GM12878 (cell line): Measurements from ENCODE around the gene DKKL1. TPM values are rescaled to one million over a fixed set of nuclear protein-coding genes. Genes with fewer than 3 reads are reported as not detected.
A peak's percentile ranks its signal among the peaks of the same experiment; 100 is the strongest.

Source experiments
- ATAC-seq: fragments of 200-7000 bp; cut with Tn5 transposase; 3 replicates; pipeline ENCODE4 v1.9.1; 2020; ENCODE audit warnings: mild to moderate bottlenecking, moderate library complexity
- BruUV-seq: library from RNA; stranded (reverse); fragments of 400-500 nt; replicated peaks from 2 replicates; lab custom pipeline; 2021; lab: Mats Ljungman, UMichigan
- CTCF ChIA-PET: fragments of 300-600 bp; sonication (Branson Sonifier 250); formaldehyde crosslinking; extraction: SDS; loops from one replicate; lab custom pipeline; 2021; ENCODE audit warnings: inconsistent platforms; lab: Yijun Ruan, JAX
- POLR2A ChIA-PET: fragments of 350-600 bp; formaldehyde crosslinking; extraction: SDS; loops from one replicate; lab custom pipeline; 2021; ENCODE audit warnings: inconsistent platforms; lab: Charles Lee
- RAD21 ChIA-PET: fragments of 300-600 bp; sonication (Branson Sonifier 250); formaldehyde crosslinking; loops from one replicate; lab custom pipeline; 2023; ENCODE audit warnings: antibody characterized with exemption; ENCODE audit not compliant: unreplicated experiment; lab: Charles Lee
- SMC1A ChIA-PET: fragments of 300-600 bp; sonication (Branson Sonifier 250); formaldehyde crosslinking; loops from one replicate; lab custom pipeline; 2023; ENCODE audit not compliant: unreplicated experiment, uncharacterized antibody; lab: Charles Lee
- DNase-seq: peaks from one replicate; pipeline ENCODE4 v3.0.0-alpha.2; 2011; ENCODE audit warnings: low read depth, low spot score
- FAIRE-seq: peaks from 3 replicates; lab custom pipeline; 2011; peaks lifted over from hg19 to GRCh38; lab: Jason Lieb, UNC
- H2AFZ ChIP-seq: 2 replicates; pipeline ENCODE4 v1.6.0; 2011; ENCODE audit warnings: low read depth, low read length, control low read depth; ENCODE audit not compliant: control insufficient read depth
- H3K27ac ChIP-seq: 2 replicates; pipeline ENCODE4 v1.5.1; 2011; ENCODE audit warnings: control low read depth; ENCODE audit not compliant: control insufficient read depth, insufficient read depth
- H3K27me3 ChIP-seq, 2 experiments: replicated peaks in 1 of 2; 2 replicates each; pipeline versions ENCODE4 v1.6.0 to v1.6.1; 2011; ENCODE audit warnings: low read length in 1 of 2; ENCODE audit not compliant: control insufficient read depth in 2 of 2, insufficient read depth in 2 of 2
- H3K36me3 ChIP-seq, 2 experiments: 2 replicates each; pipeline ENCODE4 v1.5.1; 2011; ENCODE audit warnings: low read length in 1 of 2; ENCODE audit not compliant: control insufficient read depth in 2 of 2, insufficient read depth in 2 of 2
- H3K4me1 ChIP-seq: 2 replicates; pipeline ENCODE4 v1.6.1; 2011; ENCODE audit warnings: mild to moderate bottlenecking, low read length, moderate library complexity, mixed read lengths; ENCODE audit not compliant: control insufficient read depth, insufficient read depth
- H3K4me2 ChIP-seq: 2 replicates; pipeline ENCODE4 v1.6.0; 2011; ENCODE audit warnings: control low read depth; ENCODE audit not compliant: control insufficient read depth, insufficient read depth
- H3K4me3 ChIP-seq: fragments of 200-600 bp; sonication (generic); 2 replicates; pipeline ENCODE4 v1.5.1; 2016
- H3K79me2 ChIP-seq: 2 replicates; pipeline ENCODE4 v1.6.0; 2011; ENCODE audit warnings: low read length; ENCODE audit not compliant: control insufficient read depth, insufficient read depth
- H3K9ac ChIP-seq: 2 replicates; pipeline ENCODE4 v1.8.0; 2011; ENCODE audit warnings: low read length, control low read depth, mixed read lengths; ENCODE audit not compliant: control insufficient read depth, insufficient read depth
- H3K9me3 ChIP-seq: replicated peaks from 3 replicates; pipeline ENCODE4 v1.5.1; 2011; ENCODE audit warnings: mild to moderate bottlenecking, low read length; ENCODE audit not compliant: control insufficient read depth, insufficient read depth
- H4K20me1 ChIP-seq: 2 replicates; pipeline ENCODE4 v1.6.0; 2011; ENCODE audit not compliant: control insufficient read depth, insufficient read depth
- CBX3 ChIP-seq: fragments of 200-600 bp; sonication (generic); IDR thresholded peaks from 2 replicates; pipeline ENCODE4 v1.6.1; 2016; ENCODE audit warnings: low read depth, borderline replicate concordance
- EED ChIP-seq: sonication (generic); IDR thresholded peaks from 2 replicates; pipeline ENCODE4 v1.6.1; 2016; ENCODE audit warnings: antibody characterized with exemption, low read depth
- ESRRA ChIP-seq: IDR thresholded peaks from 2 replicates; pipeline ENCODE4 v1.6.1; 2012; ENCODE audit warnings: mild to moderate bottlenecking, low read length, improper control_type of control experiment
- FOXK2 ChIP-seq: fragments of 450-650 bp; IDR thresholded peaks from 2 replicates; pipeline ENCODE4 v1.6.1; 2017; ENCODE audit warnings: mild to moderate bottlenecking, moderate library complexity
- IKZF1 ChIP-seq: fragments of 450-650 bp; conservative IDR thresholded peaks from 2 replicates; pipeline ENCODE4 v1.6.1; 2017; ENCODE audit warnings: antibody characterized with exemption, mild to moderate bottlenecking
- MYC ChIP-seq: IDR thresholded peaks from 2 replicates; pipeline ENCODE4 v1.6.1; 2011; ENCODE audit warnings: mild to moderate bottlenecking, low read length, moderate library complexity, inconsistent platforms; ENCODE audit not compliant: insufficient read depth, insufficient replicate concordance, insufficient read length, severe bottlenecking
- POLR2AphosphoS2 ChIP-seq: IDR thresholded peaks from 2 replicates; pipeline ENCODE4 v1.6.1; 2011; ENCODE audit warnings: low read depth, mild to moderate bottlenecking, low read length, improper control_type of control experiment, moderate library complexity
- SP1 ChIP-seq: IDR thresholded peaks from one replicate; pipeline ENCODE4 v1.6.1; 2011; ENCODE audit warnings: low read depth, low read length
- SPI1 ChIP-seq: IDR thresholded peaks from 2 replicates; pipeline ENCODE4 v1.6.1; 2011; ENCODE audit warnings: low read depth, mild to moderate bottlenecking, low read length, moderate library complexity, borderline replicate concordance; ENCODE audit not compliant: insufficient read depth
- STAT1 ChIP-seq: fragments of 450-650 bp; conservative IDR thresholded peaks from 2 replicates; pipeline ENCODE4 v1.6.1; 2014; ENCODE audit warnings: antibody characterized with exemption, mild to moderate bottlenecking
- STAT3 ChIP-seq: IDR thresholded peaks from 2 replicates; pipeline ENCODE4 v1.6.1; 2011; ENCODE audit warnings: low read depth, low read length, improper control_type of control experiment
- TARDBP ChIP-seq: IDR thresholded peaks from 2 replicates; pipeline ENCODE4 v1.6.1; 2016; ENCODE audit warnings: borderline replicate concordance
- WRNIP1 ChIP-seq: IDR thresholded peaks from 2 replicates; pipeline ENCODE4 v1.6.1; 2011; ENCODE audit warnings: low read depth, low read length, improper control_type of control experiment, borderline replicate concordance
- ZNF217 ChIP-seq: fragments of 450-650 bp; IDR thresholded peaks from 2 replicates; pipeline ENCODE4 v1.6.1; 2017; ENCODE audit warnings: antibody characterized with exemption, mild to moderate bottlenecking
- WGBS: methylation state at CpG from one replicate; pipeline ENCODE4 v1.1.6; 2016; ENCODE audit warnings: low lambda C conversion rate; ENCODE audit not compliant: insufficient replicate concordance, insufficient coverage; ENCODE audit errors: missing lambda C conversion rate; 5-methylcytosine and 5-hydroxymethylcytosine counted together
- in situ Hi-C: fragments of 300-500 bp; cut with MboI; formaldehyde crosslinking; loops from 9 replicates; pipeline ENCODE4 v1.14.3; 2018; ENCODE audit warnings: mixed read lengths
- intact Hi-C: fragments of 100-400 bp; cut with micrococcal nuclease; formaldehyde crosslinking; loops from one replicate; pipeline ENCODE4 v1.14.2; 2022; ENCODE audit not compliant: unreplicated experiment
- polyA plus RNA-seq, 11 experiments: library from polyadenylated mRNA; depleted of rRNA in 4 of 11; unstranded in 6 of 11; stranded (reverse) in 5 of 11; fragments of >200 nt; fragmentation: Nextera tagmentation in 4 of 11; fragmentation: Illumina TruSeq in 1 of 11; extraction: Ambion mirVana in 4 of 11; extraction: Trizol in 1 of 11; gene quantifications; 1 replicate in 1 of 11; 2 replicates in 10 of 11; pipeline versions ENCODE4 v1.2.1 to v1.2.3, GENCODE V29; 2011 to 2016; ENCODE audit warnings: inconsistent platforms in 2 of 11, missing spikeins in 2 of 11, low read depth in 1 of 11
- total RNA-seq, 4 experiments: library from RNA; depleted of rRNA in 3 of 4; stranded (reverse); fragments of >200 nt in 3 of 4; fragmentation: Illumina TruSeq in 1 of 4; extraction: Trizol in 1 of 4; gene quantifications; 2 replicates each; pipeline versions ENCODE4 v1.2.1 to v1.2.3, GENCODE V29; 2013 to 2021
- TF ChIP-seq, protein P1 (sequence below), 3 experiments: IDR thresholded peaks in 2 of 3; conservative IDR thresholded peaks in 1 of 3; 2 replicates each; pipeline ENCODE4 v1.5.1; 2011; ENCODE audit warnings: low read depth in 3 of 3, low read length in 3 of 3, mild to moderate bottlenecking in 3 of 3, control low read depth in 2 of 3, moderate library complexity in 2 of 3, inconsistent platforms in 1 of 3, mixed read lengths in 1 of 3; ENCODE audit not compliant: control insufficient read depth in 2 of 3, insufficient read depth in 1 of 3; ENCODE audit errors: extremely low read depth in 1 of 3

Gene DKKL1
- total and polyA plus RNA-seq, 10 of the 15 experiments (the other 5 are each of a cell fraction or from before 2014, with no cell fraction given) = not detected

DNA sequence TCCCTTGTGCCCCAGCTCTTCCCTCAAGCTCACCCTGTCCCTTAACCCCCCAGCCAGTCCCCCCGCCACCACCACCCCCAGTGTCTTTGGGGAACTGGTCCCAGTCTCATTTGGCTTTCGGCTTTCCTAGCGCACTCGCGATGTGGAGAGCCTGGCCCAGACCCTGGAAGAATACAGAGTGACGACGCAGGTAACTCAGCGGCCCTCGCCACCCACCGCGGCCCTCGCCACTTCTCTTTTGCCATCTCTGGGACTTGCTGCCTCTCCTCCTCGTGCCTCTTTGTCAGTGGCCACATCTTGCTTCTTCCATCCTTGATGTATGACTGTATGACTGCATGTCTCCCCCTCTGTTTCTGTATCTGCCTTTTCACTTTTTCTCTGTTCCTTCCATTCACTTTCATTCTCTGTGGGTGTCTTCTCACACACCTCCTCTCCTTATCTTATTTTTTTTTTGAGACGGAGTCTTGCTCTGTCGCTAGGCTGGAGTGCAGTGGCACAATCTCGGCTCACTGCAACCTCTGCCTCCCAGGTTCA lies 43.9 kb downstream of the DKKL1 start:
- H3K36me3 ChIP-seq = no peaks in the 10 kb centered on the region
- CTCF ChIA-PET = interaction anchor here (2.6 kb wide), 1 partner anchor 16 kb away, joined by 11 read pairs; no protein-coding TSS in a partner anchor
- no peaks in the 10 kb centered on the region for H3K79me2 ChIP-seq
- no peak overlapping the region for H3K4me2 ChIP-seq
- FAIRE-seq (no peak), ATAC-seq (no peak), DNase-seq (no peak)
- H3K4me3 ChIP-seq = no peak overlapping the region
- no peaks in the 10 kb centered on the region for H3K27me3 ChIP-seq
- RAD21 ChIA-PET = no interaction called here
- intact Hi-C loops = no loop called here
- TF ChIP-seq ZNF217 (no peak), ESRRA (no peak), MYC (no peak), WRNIP1 (no peak)
- peaks cover 21% of the 10 kb centered on the region for H3K4me1 ChIP-seq
- no peak overlapping the region for H3K9ac ChIP-seq
- 87% methylated on average over 14 of the region's 16 CpGs for WGBS
- H3K9me3 ChIP-seq = no peaks in the 10 kb centered on the region
- in situ Hi-C loops = no loop called here
- no TSS peak for BruUV-seq
- H2AFZ ChIP-seq = no peak overlapping the region
- no peaks in the 10 kb centered on the region for H4K20me1 ChIP-seq
- no peak overlapping the region for H3K27ac ChIP-seq
- SMC1A ChIA-PET = no interaction called here
- POLR2A ChIA-PET = no interaction called here

- POLR2A ChIA-PET = interaction anchor here (0.6 to 1.5 kb wide), 4 partner anchors 8 to 44 kb away, joined by 3 to 6 read pairs (median 4); partner anchors contain the start of genes ALDH16A1 and PIH1D1
- no peaks in the 10 kb centered on the region for H3K79me2 ChIP-seq
- BruUV-seq = no TSS peak
- ATAC-seq = peak; percentile 27
- intact Hi-C loops = no loop called here
- no peaks in the 10 kb centered on the region for H4K20me1 ChIP-seq
- no peak for DNase-seq
- H3K9me3 ChIP-seq = no peaks in the 10 kb centered on the region
- peaks cover 17% of the 10 kb centered on the region for H3K4me1 ChIP-seq
- CTCF ChIA-PET = interaction anchor here (0.6 to 2.3 kb wide), 11 partner anchors 10 to 108 kb away, joined by 3 to 10 read pairs (median 4); no protein-coding TSS in a partner anchor
- H3K27me3 ChIP-seq = no peaks in the 10 kb centered on the region
- WGBS = 53% methylated on average over 8 of the region's 8 CpGs
- FAIRE-seq = no peak
- peak overlapping the region; percentile 56 for H3K4me2 ChIP-seq
- H3K36me3 ChIP-seq = no peaks in the 10 kb centered on the region
- SMC1A ChIA-PET = interaction anchor here (1.0 kb wide), 1 partner anchor 10 kb away, joined by 4 read pairs; no protein-coding TSS in a partner anchor
- in situ Hi-C loops = no loop called here
- H3K4me3 ChIP-seq = no peak overlapping the region
- RAD21 ChIA-PET = interaction anchor here (1.0 to 1.4 kb wide), 4 partner anchors 13 to 43 kb away, joined by 3 read pairs; partner anchors contain the start of gene PIH1D1
- H3K27ac ChIP-seq = peak overlapping the region; percentile 62
- peak overlapping the region; percentile 70 for H2AFZ ChIP-seq
- 0 out of 2 replicates have a peak overlapping the region, but pooled peaks have one; percentile 48 for H3K9ac ChIP-seq
- no peak for TF ChIP-seq STAT1
- TF ChIP-seq SP1 = no peak
- TF ChIP-seq IKZF1 = peak; percentile 54
- TF ChIP-seq, protein P1, sequence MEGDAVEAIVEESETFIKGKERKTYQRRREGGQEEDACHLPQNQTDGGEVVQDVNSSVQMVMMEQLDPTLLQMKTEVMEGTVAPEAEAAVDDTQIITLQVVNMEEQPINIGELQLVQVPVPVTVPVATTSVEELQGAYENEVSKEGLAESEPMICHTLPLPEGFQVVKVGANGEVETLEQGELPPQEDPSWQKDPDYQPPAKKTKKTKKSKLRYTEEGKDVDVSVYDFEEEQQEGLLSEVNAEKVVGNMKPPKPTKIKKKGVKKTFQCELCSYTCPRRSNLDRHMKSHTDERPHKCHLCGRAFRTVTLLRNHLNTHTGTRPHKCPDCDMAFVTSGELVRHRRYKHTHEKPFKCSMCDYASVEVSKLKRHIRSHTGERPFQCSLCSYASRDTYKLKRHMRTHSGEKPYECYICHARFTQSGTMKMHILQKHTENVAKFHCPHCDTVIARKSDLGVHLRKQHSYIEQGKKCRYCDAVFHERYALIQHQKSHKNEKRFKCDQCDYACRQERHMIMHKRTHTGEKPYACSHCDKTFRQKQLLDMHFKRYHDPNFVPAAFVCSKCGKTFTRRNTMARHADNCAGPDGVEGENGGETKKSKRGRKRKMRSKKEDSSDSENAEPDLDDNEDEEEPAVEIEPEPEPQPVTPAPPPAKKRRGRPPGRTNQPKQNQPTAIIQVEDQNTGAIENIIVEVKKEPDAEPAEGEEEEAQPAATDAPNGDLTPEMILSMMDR (IDR thresholded peaks at IDR 0.05 in 2 of 3, conservative IDR thresholded peaks at IDR 0.05 in 1 of 3; ENCODE audit: control insufficient read depth in 2 of 3, extremely low read depth in 1 of 3, insufficient read depth in 1 of 3, low read depth in 3 of 3, low read length in 3 of 3) = no peak
- peak; percentile 70 for TF ChIP-seq SPI1
- TF ChIP-seq TARDBP = no peak
- no peak for TF ChIP-seq CBX3
- TF ChIP-seq STAT3 = no peak
- peak; percentile 71 for TF ChIP-seq EED
- no peak for TF ChIP-seq POLR2AphosphoS2
- TF ChIP-seq FOXK2 = no peak
Observed at GRCh38 chr19:49408816-49409440, 45.3 kb downstream of the DKKL1 start.
